AG04449 (cell line): Measurements from ENCODE around the gene SEC16B.

Experiments used
- CTCF ChIA-PET: fragments of 350-600 bp; formaldehyde crosslinking; extraction: SDS; loops from one replicate; lab custom pipeline; 2021; ENCODE audit warnings: antibody characterized with exemption; lab: Yijun Ruan, JAX
- POLR2A ChIA-PET: fragments of 400-600, 350-600 bp; formaldehyde crosslinking; extraction: SDS; loops from one replicate; lab custom pipeline; 2020; ENCODE audit warnings: antibody characterized with exemption, inconsistent platforms; lab: Yijun Ruan, JAX
- DNase-seq: peaks from one replicate; pipeline ENCODE4 v3.0.0-alpha.2; 2010; ENCODE audit warnings: low read depth, low spot score
- H3K4me3 ChIP-seq: 2 replicates; pipeline ENCODE4 v1.5.1; 2011; ENCODE audit warnings: low read depth, mild to moderate bottlenecking, control low read depth, low read length
- CTCF ChIP-seq: IDR thresholded peaks from one replicate; pipeline ENCODE4 v1.5.1; 2011; ENCODE audit warnings: mild to moderate bottlenecking, moderate library complexity, low read length, control low read depth, inconsistent platforms; ENCODE audit not compliant: insufficient read depth; ENCODE audit errors: missing control alignments

Gene SEC16B

DNA sequence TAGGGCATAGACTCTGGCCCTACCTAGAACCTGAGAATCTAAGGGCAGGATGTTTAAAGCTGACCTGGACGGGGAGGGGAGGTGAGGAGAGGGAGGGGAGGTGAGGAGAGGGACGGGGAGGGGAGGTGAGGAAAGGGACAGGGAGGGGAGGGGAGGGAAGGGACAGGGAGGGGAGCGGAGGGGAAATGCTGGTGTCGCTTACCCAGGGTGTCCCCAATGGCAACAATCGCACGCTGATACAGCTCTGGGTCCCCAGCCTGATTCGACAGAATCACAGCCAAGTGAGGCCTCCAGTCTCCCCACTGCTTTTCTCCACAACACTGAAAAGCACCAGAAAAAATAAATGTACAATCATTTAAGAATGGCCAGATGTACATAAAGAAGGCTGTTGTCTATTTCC is 22.2 kb downstream of the SEC16B start:
- no peak overlapping the region for H3K4me3 ChIP-seq
- DNase-seq: no peak
- TF ChIP-seq CTCF: no peak
- ChIA-PET POLR2A (interaction anchor here (0.6 kb wide), 1 partner anchor 1869 kb away, joined by 4 read pairs; no protein-coding TSS in a partner anchor), CTCF (interaction anchor here (0.6 to 10.7 kb wide), 34 partner anchors 9 to 1370 kb away, joined by 3 to 183 read pairs (median 4); partner anchors contain the start of gene RASAL2)

DNA sequence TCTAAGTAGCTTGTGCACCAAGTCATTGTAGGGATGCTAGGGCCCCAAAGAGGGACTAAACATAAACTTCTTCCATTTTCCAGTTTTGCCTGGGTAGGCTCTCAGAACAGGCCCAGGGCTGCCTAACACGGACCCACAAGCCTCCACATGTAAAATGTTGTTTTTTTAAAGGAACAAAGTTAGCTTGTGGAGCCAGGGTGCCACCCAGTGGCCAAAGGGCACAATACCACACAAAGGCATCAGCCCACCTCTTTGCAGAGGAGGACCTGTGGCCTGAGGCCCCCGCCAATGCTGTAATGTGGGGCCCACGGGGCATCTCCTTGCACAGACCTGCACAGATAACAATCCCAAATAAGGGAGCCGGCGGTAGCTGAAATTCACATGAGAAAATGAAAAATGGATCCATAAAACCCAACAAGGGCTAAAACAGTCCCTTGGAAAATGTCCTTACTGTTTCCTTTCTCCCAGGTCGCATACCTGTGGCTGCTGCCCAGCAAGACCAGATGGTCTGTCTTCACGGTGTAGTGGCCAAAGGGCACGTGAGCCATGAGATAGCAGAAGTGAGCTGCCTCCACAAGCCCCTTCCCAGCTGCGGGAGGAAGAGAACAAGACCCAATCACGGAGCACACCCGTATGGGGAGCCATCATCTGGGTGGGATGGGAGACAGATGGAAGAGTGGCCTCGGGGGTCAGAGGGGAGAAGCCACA is 23.8 kb downstream of the SEC16B start:
- POLR2A ChIA-PET: no interaction called here
- no peak overlapping the region for H3K4me3 ChIP-seq
- CTCF ChIA-PET: interaction anchor here (0.6 to 10.7 kb wide), 49 partner anchors 7 to 1054 kb away, joined by 3 to 183 read pairs (median 4); no protein-coding TSS in a partner anchor
- TF ChIP-seq CTCF: peak; percentile 77
- DNase-seq: no peak

DNA sequence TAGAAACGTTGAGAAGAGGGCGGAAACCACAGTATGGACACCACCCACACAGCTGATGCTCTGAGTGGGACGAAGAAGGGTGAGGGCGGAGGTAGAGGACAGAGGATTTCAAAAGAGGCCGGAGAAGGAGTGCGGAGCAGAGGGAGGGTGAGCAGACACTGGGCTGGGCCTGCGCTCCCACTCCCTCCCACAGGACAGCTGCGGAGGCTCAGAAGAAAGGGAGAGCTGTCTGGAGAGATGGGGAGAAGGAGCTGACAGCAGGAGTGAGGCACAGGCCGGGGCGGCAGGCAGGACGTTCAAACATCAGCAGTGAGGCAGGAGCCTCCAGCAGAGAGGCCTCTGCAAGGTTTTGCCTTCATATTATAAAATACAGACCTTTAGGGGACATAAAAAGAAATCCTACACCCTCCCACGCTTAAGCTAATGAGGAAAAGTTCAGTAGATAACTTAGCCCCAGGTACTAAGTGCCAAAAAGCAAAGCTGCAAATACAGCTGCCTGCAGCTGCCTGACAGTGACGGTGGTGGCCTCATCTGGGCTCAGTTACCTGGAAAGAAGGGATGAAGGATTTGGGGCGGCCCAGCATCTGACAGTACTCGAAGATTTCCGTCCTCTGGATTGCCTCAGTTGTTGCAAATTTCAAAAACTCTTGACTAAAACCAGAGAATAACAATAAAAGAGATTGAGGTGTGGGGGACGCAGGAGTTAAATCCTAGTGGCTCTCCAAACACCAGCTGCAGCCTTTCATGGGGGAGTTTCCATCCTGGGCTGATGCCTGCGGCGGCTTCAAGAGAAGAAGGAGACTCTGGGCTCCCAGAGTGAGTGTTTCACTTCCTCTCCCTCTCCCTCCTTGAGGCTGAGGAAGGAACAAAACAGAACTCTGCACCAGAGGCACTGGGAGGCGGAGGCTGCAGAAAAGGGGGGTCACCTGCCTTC is 25.6 kb downstream of the SEC16B start:
- no peak for TF ChIP-seq CTCF
- POLR2A ChIA-PET: no interaction called here
- CTCF ChIA-PET: interaction anchor here (0.9 to 10.7 kb wide), 11 partner anchors 8 to 1047 kb away, joined by 3 to 183 read pairs (median 4); no protein-coding TSS in a partner anchor
- H3K4me3 ChIP-seq: no peak overlapping the region
- DNase-seq: no peak

DNA sequence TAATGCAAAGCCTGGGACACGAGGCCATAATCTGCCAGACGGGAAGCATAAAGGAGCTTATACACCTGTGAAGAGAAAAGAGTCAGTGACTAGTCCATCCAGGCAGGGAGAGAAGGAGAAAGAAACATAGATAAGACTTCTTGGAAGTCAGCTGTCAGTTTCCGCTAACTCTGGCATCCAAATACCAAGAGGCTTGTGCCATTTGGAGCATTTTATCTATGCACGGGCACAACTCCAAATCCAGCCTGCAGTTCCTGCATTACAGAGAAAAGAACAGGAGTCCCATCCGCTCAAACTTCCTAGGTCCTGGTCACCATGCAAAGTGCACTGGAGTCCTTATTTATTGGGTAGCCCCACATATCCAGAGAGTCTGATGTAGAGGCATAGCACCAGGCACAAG is 27.9 kb downstream of the SEC16B start:
- no peak overlapping the region for H3K4me3 ChIP-seq
- DNase-seq: no peak
- TF ChIP-seq CTCF: no peak
- ChIA-PET POLR2A (no interaction called here), CTCF (interaction anchor here (1.3 to 10.7 kb wide), 4 partner anchors 10 to 1045 kb away, joined by 4 to 183 read pairs (median 33); no protein-coding TSS in a partner anchor)

GRCh38 chr1:177940682-177941081 is 29.2 kb downstream of the SEC16B start:
- no peak for DNase-seq
- POLR2A ChIA-PET: no interaction called here
- no peak for TF ChIP-seq CTCF
- no peak overlapping the region for H3K4me3 ChIP-seq
- CTCF ChIA-PET: interaction anchor here (0.9 to 10.7 kb wide), 4 partner anchors 10 to 1043 kb away, joined by 3 to 183 read pairs (median 31); no protein-coding TSS in a partner anchor
